IPS-20b (cell line): ENCODE results near the gene ADAMTSL1.

ENCODE experiments used
- H3K27ac ChIP-seq: one replicate; pipeline ENCODE4 v1.5.1; 2013; ENCODE audit warnings: low read length
- H3K27me3 ChIP-seq: 2 replicates; pipeline ENCODE4 v1.6.1; 2013; ENCODE audit warnings: mild to moderate bottlenecking, low read length, inconsistent platforms; ENCODE audit not compliant: insufficient read depth
- H3K36me3 ChIP-seq: 2 replicates; pipeline ENCODE4 v1.6.1; 2013; ENCODE audit warnings: low read depth, mild to moderate bottlenecking, inconsistent platforms, low read length, moderate library complexity; ENCODE audit not compliant: insufficient read depth
- H3K4me1 ChIP-seq: 2 replicates; pipeline ENCODE4 v1.6.1; 2013; ENCODE audit warnings: mild to moderate bottlenecking, control low read depth, inconsistent platforms, low read length, moderate library complexity; ENCODE audit not compliant: insufficient read depth
- H3K4me3 ChIP-seq: 2 replicates; pipeline ENCODE4 v1.5.1; 2013; ENCODE audit warnings: mild to moderate bottlenecking, low read length, inconsistent platforms
- H3K9ac ChIP-seq: 2 replicates; pipeline ENCODE4 v1.6.1; 2013; ENCODE audit warnings: low read depth, mild to moderate bottlenecking, inconsistent platforms, low read length, moderate library complexity
- H3K9me3 ChIP-seq: 2 replicates; pipeline ENCODE4 v1.6.1; 2013; ENCODE audit warnings: mild to moderate bottlenecking, low read depth, low read length, inconsistent platforms; ENCODE audit not compliant: insufficient read depth

The ADAMTSL1 gene

DNA sequence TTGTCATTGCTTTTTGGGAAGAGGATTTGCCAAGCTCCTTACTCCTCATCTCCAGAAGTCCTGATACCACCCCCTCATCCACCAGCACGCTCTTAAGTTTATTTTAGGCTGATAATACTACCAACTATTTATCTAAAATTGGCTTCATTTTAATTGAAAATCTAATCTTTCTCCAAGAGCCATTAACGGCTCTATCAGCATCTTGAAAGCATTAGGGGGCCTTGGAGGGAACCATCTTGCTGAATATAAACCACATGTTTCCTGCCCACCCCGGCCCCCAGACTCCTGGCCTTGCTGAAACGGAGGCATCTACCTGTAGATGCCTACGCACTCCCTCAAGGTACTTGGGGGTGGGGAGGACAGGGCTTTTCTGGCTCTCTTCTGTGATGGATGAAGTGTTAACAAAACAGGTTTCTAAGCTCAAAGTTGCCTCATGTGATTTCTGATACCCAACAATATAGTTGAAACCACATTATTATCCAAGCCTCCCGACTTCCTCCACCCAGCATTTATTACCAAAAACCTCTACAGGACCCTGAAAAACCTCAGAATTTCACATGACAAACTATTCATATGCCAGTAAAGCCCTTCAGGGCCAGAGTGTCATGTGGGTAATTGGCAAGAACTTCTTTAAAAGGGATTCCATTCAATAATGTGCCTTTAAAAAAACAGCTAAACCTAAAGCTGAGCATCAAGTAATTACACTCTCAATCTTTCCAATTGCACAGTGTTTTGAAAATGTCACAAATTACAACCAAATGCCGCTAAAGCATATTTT is 462.3 kb downstream of the ADAMTSL1 start:
- Histone ChIP-seq H3K4me3 (no peak overlapping the region), H3K27me3 (no peaks in the 10 kb centered on the region), H3K27ac (no peak overlapping the region), H3K9ac (no peak overlapping the region), H3K36me3 (no peaks in the 10 kb centered on the region), H3K4me1 (no peaks in the 10 kb centered on the region), H3K9me3 (no peaks in the 10 kb centered on the region)

DNA sequence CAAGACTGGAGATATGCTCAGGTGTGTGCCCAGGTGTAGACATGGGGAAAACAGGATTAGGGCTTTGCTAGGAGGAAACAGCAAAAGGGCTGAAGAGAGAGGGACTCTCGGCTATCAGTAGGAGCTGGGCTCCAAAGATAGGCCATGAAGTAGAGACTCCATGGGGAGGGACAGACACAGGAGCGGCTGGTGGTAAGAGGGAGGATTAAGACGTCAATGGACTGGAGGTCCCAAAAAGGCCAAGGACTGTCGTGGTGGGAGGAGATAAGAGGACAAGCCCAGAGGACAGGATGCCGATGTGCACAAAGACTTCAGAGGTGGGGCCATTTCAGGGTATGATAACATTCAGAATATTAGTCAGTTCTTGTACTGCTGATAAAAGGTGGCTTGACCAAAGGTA is 466.0 kb downstream of the ADAMTSL1 start:
- Histone ChIP-seq H3K27ac (no peak overlapping the region), H3K27me3 (no peaks in the 10 kb centered on the region)

DNA sequence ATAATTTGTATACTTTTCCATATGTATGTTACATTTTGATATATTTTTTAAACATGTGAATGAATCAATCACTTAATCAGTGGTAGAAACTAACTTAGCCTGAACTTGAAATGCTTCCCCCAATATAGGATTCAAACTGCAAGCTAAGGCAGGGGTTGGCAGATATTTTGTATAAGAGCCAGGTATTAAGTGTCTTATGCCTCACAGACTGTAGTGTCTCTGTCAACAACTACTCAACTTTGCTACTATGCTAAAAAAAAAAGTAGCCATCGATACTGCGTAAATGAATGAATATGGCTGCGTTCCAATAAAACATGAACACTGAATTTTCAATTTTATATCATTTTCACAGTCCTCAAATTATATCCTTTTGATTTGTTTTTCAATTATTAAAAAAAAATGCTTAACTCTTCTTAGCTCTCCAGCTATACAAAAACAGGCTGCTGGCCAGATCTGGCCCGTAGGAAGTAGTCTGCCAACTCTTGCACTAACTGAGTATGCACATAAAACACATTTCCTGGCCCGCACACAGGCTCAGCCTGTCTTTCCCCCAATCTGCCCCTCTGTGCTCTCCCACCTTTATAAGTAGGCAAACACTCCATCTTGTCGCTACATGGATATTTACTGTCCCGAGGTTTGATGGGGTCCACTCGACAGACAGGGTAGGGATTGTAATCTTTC is 467.2 kb downstream of the ADAMTSL1 start:
- peaks cover 3% of the 10 kb centered on the region; the same call in 1 of the 2 replicates for H3K4me1 ChIP-seq
- H3K36me3 ChIP-seq, result no peaks in the 10 kb centered on the region
- H3K9ac ChIP-seq, result no peak overlapping the region
- no peaks in the 10 kb centered on the region for H3K27me3 ChIP-seq
- no peak overlapping the region for H3K27ac ChIP-seq
- no peaks in the 10 kb centered on the region for H3K9me3 ChIP-seq
- H3K4me3 ChIP-seq, result no peak overlapping the region

More for the DNA sequence above, 466.0 kb downstream of the ADAMTSL1 start:
- Histone ChIP-seq H3K4me3 (no peak overlapping the region), H3K4me1 (0 out of 2 replicates have a peak, but pooled peaks cover 3% of the 10 kb centered on the region), H3K9ac (no peak overlapping the region), H3K36me3 (no peaks in the 10 kb centered on the region), H3K9me3 (no peaks in the 10 kb centered on the region)

DNA sequence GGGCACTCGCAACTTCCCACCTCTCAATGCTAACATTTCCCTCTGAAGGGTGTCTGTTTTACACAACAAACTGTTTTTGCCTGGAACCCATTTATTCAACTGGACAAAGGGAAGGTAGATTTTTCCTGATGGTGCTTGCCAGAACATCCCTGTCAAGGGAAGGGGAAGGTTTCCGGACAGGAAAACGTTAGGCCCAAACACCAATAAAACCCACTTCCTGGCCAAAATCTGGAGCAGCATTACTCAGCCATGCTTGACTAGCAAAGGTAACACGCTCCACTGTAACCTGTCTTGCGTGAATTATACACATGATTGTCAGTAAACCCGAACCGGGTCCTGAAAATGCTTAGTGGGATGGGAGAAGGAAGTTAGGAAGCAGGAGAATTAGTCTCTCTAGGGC is 468.8 kb downstream of the ADAMTSL1 start:
- Histone ChIP-seq H3K27me3 (no peaks in the 10 kb centered on the region), H3K4me1 (peaks cover 3% of the 10 kb centered on the region; the same call in 1 of the 2 replicates), H3K9me3 (no peaks in the 10 kb centered on the region), H3K4me3 (no peak overlapping the region), H3K9ac (no peak overlapping the region), H3K36me3 (no peaks in the 10 kb centered on the region), H3K27ac (no peak overlapping the region)

DNA sequence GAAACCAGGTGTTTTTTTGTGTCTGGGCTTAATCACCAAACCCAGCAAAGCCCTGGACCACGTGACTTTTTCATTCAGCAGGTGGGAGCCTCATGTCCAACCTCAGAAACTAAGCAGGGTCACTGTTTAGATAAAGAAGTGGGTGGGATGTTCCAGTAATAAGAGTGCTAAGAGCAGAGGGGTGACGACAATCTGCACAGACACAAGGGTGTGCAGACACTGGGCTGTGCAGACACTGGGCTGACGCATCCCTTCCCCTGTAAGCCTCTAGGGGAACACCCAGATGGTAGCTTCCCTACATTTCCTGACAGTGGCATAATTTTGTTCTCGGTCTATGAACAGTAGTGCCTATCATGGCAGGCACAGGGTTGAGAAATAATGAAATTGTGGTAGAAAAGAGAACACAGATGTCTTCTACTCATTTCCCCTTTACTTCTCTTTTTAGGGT is 474.0 kb downstream of the ADAMTSL1 start:
- Histone ChIP-seq H3K4me1 (peaks cover 3% of the 10 kb centered on the region; the same call in 1 of the 2 replicates), H3K9me3 (no peaks in the 10 kb centered on the region), H3K27me3 (no peaks in the 10 kb centered on the region), H3K36me3 (no peaks in the 10 kb centered on the region), H3K27ac (no peak overlapping the region), H3K9ac (no peak overlapping the region), H3K4me3 (no peak overlapping the region)

DNA sequence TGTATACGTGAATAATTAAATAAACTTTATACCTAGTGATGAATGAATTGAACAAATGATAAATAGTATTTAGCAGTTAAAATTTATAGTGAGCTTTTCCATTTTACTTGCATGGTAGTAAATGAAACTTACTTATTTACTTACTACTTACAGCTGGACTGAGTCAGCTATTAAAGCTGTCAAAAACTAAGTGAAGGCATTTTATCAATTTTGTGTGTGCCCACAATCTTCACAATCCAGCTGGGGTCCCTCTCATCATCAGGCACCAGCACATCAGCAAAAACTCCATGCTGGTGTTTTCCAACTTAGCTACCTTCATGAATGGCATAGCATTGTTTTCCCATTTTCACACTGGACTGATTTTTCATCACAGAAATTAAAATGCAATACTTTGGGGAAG is 478.0 kb downstream of the ADAMTSL1 start:
- no peaks in the 10 kb centered on the region for H3K27me3 ChIP-seq

DNA sequence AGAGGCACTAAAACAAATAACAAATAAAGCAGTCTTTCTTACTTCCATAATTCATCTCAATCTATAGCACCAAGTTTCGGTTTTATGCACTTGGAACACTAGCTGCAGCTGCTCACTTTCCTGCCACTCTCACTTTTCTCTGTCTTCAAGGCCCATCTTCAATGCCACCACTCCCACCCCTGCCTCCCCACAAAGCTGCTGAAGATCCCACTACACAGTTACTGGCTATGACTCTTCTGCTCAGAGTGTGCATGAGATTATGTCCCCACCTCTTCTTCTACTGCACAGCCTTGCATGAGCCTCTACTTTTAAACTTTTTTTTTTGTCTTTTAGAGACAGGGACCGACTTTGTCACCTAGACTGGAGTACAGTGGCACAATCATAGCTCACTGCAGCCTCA is 481.7 kb downstream of the ADAMTSL1 start:
- H3K9me3 ChIP-seq, result no peaks in the 10 kb centered on the region
- H3K4me1 ChIP-seq, result no peaks in the 10 kb centered on the region
- no peak overlapping the region for H3K4me3 ChIP-seq

More for the DNA sequence above, 478.0 kb downstream of the ADAMTSL1 start:
- Histone ChIP-seq H3K4me3 (no peak overlapping the region), H3K36me3 (no peaks in the 10 kb centered on the region), H3K9me3 (no peaks in the 10 kb centered on the region), H3K9ac (no peak overlapping the region), H3K27ac (no peak overlapping the region), H3K4me1 (no peaks in the 10 kb centered on the region)

More for the DNA sequence above, 481.7 kb downstream of the ADAMTSL1 start:
- Histone ChIP-seq H3K9ac (no peak overlapping the region), H3K27ac (no peak overlapping the region), H3K36me3 (no peaks in the 10 kb centered on the region), H3K27me3 (no peaks in the 10 kb centered on the region)
